ENCODE results near the gene TAS2R60.
"Not testable (repeated sequence)": the region's sequence is repeated elsewhere in the genome, so short reads cannot be mapped to it uniquely, and the experiment has no call there.

Gene TAS2R60

DNA sequence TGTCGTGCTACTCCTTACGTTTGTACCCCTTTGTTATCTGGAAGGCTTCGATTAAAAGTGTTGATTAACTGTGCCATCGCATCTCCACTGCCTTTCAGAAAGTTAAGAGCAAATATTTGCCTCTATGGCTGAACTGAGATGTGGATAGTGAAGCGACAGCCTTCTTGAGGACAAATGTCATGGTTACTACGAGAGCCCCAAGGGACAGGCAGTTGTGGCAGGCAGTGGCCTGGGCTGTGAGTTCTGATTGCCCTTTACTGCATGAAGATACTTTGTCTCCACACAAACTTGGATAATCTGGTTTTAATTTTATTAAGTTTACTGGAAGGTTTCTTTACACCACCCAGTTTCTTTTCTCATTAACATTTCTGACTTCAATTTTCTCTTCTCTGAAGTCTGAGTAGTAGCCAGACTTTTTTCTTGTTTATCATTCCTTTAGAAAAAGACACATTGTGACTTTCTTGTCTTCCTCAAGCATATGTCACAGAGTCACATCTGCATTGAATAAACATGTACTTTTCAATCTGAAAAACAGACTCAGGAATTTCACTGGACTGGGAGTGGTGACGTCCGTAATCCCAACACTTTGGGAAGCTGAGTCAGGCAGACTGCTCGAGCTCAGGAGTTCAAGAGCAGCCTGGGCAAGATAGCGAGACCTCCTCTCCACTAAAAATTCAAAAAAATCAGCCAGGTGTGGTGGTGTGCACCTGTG lies 36.0 kb downstream of the TAS2R60 start:
- DNase-seq = no peak

DNA sequence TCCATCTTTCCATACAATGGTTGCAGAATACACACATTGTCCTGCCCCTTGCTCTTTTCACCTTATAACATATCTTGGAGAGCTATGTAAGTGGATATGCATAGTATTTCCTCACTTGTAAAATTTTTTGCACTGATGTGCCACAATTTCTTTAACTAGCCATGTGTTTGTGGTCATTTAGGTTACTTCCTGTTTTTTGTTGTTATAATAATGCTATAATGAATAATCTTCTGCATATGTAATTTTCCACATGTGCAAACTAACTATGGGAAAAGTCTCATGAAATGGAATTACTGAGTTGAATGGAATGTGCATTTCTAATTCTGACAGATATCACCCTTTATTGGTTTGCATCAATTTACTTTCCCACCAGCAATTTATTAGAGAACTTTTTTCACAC lies 37.2 kb downstream of the TAS2R60 start:
- DNase-seq = no peak

- DNase-seq = no peak
Measured at GRCh38 chr7:143484119-143484518, 40.9 kb downstream of the TAS2R60 start.

DNA sequence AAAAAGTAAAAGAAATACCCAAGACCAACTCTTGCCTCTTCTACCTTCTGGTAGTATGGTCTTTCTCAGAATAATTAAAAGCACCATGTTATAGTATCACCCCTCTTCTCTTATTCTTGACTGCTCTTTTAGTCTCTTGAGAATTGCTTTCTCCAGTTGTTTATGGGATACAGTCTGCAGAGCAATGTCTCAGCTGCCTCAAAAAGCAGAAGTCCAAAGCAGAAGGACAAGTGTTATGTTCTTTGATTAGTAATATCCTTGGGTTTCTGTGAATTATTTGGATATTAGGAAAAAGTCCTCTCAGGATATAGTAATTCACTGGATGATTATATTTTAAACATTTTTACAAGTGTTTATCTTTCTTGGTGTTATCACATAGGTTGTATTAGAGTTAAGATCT lies 41.8 kb downstream of the TAS2R60 start:
- no peak for DNase-seq

DNA sequence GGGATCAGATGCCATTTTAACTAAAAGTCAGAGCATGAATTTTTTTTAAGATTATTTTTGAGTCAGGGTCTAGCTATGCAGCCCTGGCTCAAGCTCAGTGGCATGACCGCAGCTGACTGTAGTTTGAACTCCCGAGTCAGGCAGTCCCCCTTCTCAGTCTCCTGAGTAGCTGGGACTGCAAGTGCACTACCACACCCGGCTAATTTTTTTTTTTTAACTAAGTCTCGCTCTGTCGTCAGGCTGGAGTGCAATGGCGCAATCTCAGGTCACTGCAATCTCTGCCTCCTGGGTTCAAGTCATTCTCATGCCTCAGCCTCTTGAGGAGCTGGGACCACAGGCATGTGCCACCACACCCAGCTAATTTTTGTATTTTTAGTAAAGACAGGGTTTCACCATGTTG lies 42.2 kb downstream of the TAS2R60 start:
- no peak for DNase-seq

DNA sequence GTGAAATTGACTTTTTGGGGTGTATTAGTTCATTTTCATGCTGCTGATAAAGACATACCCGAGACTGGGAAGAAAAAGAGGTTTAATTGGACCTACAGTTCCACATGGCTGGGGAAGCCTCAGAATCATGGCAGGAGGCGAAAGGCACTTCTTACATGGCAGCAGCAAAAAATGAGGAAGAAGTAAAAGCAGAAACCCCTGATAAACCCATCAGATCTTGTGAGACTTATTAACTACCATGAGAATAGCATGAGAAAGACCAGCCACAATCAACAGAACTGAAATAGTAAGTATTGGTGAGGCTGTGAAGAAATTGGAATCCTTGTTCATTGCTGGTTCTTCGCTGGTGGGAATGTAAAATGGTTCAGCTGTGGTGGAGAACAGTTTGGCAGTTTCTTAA lies 43.0 kb downstream of the TAS2R60 start:
- not testable (repeated sequence) for DNase-seq

GRCh38 chr7:143487061-143487460 lies 43.8 kb downstream of the TAS2R60 start:
- DNase-seq = no peak

GRCh38 chr7:143487566-143487965 lies 44.3 kb downstream of the TAS2R60 start:
- DNase-seq = no peak

DNA sequence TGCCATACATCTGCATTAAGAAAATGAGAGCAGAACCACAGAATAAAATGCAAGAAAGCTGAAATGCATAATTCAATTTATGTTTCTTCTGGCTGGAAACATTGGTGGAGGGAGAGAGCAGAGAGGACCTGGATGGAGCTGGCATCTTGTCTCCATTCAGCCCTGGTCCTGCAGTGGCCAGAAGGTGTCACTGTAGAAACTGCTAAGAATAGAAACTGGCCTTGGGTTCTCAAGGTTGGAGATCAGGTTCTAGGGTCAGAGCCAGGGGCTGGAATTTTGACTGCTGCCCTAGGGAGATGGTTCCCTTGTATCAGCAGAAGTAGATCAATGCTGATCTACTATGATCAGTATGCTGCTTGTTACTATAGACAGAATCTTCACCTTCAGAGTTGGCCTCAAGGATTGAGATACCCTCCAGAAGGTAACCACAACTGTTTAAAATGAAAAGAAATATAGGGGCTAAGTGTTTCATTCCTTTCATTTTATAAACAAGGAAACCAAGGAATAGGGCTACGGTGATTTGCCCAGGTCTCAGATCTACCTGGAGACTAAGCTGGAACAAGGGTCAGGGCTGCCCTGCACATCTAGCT lies 47.6 kb downstream of the TAS2R60 start:
- DNase-seq = no peak

DNA sequence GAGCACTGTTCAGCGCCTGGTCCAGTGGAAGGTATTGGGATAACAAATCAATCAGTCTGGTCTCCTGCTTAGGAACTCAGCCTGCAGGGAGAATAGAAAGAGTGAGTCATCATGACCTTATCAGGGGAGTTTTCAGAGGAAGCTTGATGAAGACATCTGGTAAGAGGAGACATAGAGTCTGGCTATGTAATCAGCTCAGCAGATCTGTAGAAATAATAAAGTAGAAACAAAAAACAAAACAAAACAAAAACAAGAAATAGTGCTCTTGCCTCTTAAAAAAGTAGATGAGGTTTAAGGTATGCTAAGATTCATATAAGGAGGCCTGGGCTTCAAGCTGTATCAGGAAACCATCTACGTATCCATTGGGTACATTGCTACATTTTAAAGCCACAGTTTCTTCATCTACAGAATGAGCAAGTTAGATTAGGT lies 48.8 kb downstream of the TAS2R60 start:
- DNase-seq = no peak

DNA sequence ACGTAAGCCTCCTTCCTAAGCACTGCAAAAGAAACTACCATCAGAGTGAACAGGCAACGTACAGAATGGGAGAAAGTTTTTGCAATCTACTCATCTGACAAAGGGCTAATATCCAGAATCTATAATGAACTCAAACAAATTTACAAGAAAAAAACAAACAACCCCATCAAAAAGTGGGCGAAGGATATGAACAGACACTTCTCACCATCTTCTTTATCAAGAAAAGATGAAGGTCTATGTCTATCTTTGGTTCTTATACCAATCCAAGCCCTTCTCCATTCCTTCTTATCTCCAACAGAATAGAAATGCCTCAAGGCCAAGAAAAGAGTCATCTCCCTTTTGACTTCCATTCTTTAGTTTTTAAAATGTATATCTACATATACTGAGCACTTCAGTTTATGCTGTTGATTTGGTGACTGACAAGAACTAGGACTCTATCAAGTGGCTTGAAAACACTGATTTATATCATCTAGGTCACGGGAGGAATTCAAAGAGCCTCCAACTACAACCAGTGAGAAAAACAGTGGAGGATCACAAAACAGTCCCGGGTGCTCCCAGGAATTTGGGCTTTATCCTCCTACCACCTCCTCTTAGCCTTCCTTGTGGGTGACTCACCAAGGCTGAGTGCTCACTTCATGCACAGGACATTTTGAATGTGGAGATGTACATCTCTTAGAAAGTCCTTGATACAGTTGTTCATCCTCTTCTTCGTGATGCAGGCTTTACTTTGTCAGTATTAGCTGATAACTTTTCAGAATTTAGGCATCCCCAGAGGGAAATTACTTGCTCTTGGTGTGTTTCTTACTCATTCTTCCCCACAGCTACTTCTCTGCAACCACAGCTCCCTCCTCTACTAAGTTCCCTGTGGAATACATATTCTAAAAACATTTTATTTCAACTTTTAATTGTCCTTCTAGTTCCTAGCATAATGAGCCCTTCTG lies 49.8 kb downstream of the TAS2R60 start:
- no peak for DNase-seq

DNA sequence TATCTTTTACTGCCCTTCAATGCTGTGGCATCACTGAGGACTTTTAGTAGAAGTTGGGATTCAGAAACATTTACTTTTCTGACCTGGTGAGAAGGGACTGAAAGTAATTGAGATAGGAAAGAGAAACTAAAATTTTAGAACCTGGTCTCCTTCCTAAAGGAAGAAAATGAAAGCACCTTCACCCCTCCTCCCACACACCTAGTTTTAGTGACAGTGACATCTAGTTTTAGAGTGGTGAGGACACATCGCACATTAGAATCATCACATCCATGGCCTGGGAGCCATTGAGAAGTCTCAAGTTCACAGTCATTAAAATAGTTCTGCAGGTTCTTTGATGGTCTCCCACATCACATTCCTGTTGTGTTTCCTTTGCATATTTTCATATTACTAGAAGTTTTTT lies 50.5 kb downstream of the TAS2R60 start:
- no peak for DNase-seq

All from NCI-H1048 (cell line).